ENCODE measurements around the gene DYNLT1. TPM values are rescaled to one million over a fixed set of nuclear protein-coding genes. Genes with fewer than 3 reads are reported as not detected.

DYNLT1 gene
- 100 to 1,000 TPM in 6 of 9 donors, 10 to 100 TPM in 3; 72.4 to 159 (median 125) TPM for total RNA-seq
- polyA plus RNA-seq = 100 to 1,000 TPM; 107 to 264 (median 128) TPM
- long read RNA-seq, donor 1, transcript DYNLT1-203 (5 exons, 726 nt) = major isoform, 128 of 157 reads
- long read RNA-seq, donor 1, partial matches to known transcripts = 27 of 157 reads
- long read RNA-seq, donor 1, other reads (novel, unspliced or antisense) = 0 of 157 reads
- long read RNA-seq, donor 2, transcript DYNLT1-203 (5 exons, 726 nt) = major isoform, 80 of 100 reads
- long read RNA-seq, donor 2, partial matches to known transcripts = 17 of 100 reads
- long read RNA-seq, donor 2, other reads (novel, unspliced or antisense) = 0 of 100 reads
- long read RNA-seq, donor 3, transcript DYNLT1-203 (5 exons, 726 nt) = major isoform, 114 of 139 reads
- long read RNA-seq, donor 3, partial matches to known transcripts = 25 of 139 reads
- long read RNA-seq, donor 3, other reads (novel, unspliced or antisense) = 0 of 139 reads
- long read RNA-seq, donor 4, transcript DYNLT1-203 (5 exons, 726 nt) = major isoform, 76 of 80 reads
- long read RNA-seq, donor 4, partial matches to known transcripts = 3 of 80 reads
- long read RNA-seq, donor 4, other reads (novel, unspliced or antisense) = 0 of 80 reads
- long read RNA-seq, donor 5, transcript DYNLT1-203 (5 exons, 726 nt) = major isoform, 120 of 128 reads
- long read RNA-seq, donor 5, partial matches to known transcripts = 3 of 128 reads
- long read RNA-seq, donor 5, other reads (novel, unspliced or antisense) = 2 of 128 reads
- long read RNA-seq, donor 6, transcript DYNLT1-203 (5 exons, 726 nt) = major isoform, 80 of 87 reads
- long read RNA-seq, donor 6, partial matches to known transcripts = 3 of 87 reads
- long read RNA-seq, donor 6, other reads (novel, unspliced or antisense) = 4 of 87 reads
- long read RNA-seq, donor 7, transcript DYNLT1-203 (5 exons, 726 nt) = major isoform, 60 of 66 reads
- long read RNA-seq, donor 7, partial matches to known transcripts = 6 of 66 reads
- long read RNA-seq, donor 7, other reads (novel, unspliced or antisense) = 0 of 66 reads
- long read RNA-seq, donor 8, transcript DYNLT1-203 (5 exons, 726 nt) = major isoform, 114 of 138 reads
- long read RNA-seq, donor 8, partial matches to known transcripts = 17 of 138 reads
- long read RNA-seq, donor 8, other reads (novel, unspliced or antisense) = 5 of 138 reads
- long read RNA-seq, donor 9, transcript DYNLT1-203 (5 exons, 726 nt) = major isoform, 69 of 88 reads
- long read RNA-seq, donor 9, partial matches to known transcripts = 14 of 88 reads
- long read RNA-seq, donor 9, other reads (novel, unspliced or antisense) = 5 of 88 reads
- long read RNA-seq, donor 10, transcript DYNLT1-203 (5 exons, 726 nt) = major isoform, 40 of 41 reads
- long read RNA-seq, donor 10, partial matches to known transcripts = 0 of 41 reads
- long read RNA-seq, donor 10, other reads (novel, unspliced or antisense) = 0 of 41 reads

DNA sequence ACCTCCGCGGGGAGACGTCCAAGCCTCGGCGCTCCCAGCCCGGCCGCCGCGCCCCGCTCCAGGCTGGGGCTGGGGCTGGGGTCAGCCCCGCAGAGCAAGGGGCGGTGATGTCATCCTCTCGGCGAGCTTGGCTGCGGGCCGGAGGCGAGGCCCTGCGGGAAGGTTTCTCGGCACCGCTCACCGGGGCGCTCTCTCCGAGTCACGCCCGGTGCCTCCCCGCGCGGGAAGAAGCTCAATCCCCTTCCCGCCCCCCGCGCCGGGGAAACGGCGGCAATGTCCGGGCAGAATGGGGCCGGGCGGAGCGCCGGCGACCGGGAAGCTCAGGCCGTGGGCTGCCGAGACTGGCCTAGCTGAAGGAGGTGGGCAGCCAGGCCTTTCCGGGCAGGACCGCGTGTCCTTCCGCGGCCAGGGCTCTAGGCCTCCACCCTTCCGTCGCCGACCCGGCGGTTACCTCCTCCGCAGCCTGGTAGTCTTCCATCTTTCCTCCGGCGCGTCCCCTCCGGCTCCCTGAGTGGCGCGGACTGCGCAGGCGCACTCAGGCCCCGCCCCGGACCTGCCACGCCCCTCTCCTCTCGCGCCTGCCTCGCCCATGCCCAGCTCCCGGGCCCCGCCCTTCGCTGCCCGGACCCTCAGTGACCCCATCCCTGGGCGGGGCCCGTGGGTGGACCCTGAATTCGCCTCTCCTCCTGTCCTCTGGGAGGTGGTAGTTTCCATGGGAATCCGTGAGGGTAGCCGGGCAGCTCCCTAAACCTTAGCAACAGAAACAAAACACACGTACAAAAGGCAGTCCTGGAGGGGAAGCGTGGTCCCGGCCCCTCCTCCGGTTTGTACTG is at the start of gene DYNLT1:
TSS of gene DYNLT1 (minus strand) at position 513 of the 833 bp plus-strand sequence. CDS start at position 478, 35 bp downstream.
- no peak for TF ChIP-seq CTCF (IDR thresholded peaks at IDR 0.05)
- peak; percentile 93 to 97 for TF ChIP-seq POLR2A (IDR thresholded peaks at IDR 0.05)
- no peaks in the 10 kb centered on the region for H3K27me3 ChIP-seq
- H3K4me3 ChIP-seq = peak within 1 kb of the TSS in 3 of 4 donors; percentile 81 to 96 (median 87)
- WGBS, 4 donors = 0% methylated on average over 5 to 81 of the region's 81 CpGs
- peak within 1 kb of the TSS; percentile 88 to 98 (median 96) for H3K27ac ChIP-seq
- intact Hi-C loops (cut with DNase I) = no loop called here
- H3K4me1 ChIP-seq (replicated peaks in 1 of 2) = peaks cover 5 to 29% of the 10 kb centered on the region in 2 donors
- no peaks in the 10 kb centered on the region for H3K9me3 ChIP-seq (replicated peaks in 1 of 3)
- no peaks in the 10 kb centered on the region for H3K36me3 ChIP-seq (replicated peaks in 1 of 2)
- DNase-seq = peak; percentile 88 to 96 (median 92)

DNA sequence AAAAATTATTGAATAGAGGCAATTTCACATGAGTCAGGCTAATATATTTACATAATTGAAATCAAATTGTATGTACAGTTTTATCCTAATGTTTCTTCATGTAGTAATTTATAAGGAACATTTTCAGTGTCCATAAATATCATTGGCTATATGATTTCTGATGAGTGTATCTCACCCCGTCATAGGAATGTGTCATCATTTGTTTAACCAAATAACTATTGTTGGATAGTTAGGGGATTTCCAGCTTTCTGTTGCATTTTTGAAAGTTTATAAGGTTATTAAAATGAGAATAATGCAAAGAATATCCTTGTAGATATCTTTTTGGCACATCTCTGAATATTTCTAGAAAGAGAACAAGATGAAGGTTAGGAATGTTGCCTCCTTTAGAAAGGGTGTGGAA is 44.3 kb upstream of the DYNLT1 start:
- H3K27ac ChIP-seq = no peak overlapping the region
- 81 to 86% (median 84%) methylated on average over 1 of the region's 1 CpG for WGBS, 4 donors
- intact Hi-C loops (cut with DNase I) = loop anchor here in 1 of 2 donors (10.0 kb wide), 1 partner anchor 464 kb away; no protein-coding TSS in a partner anchor
- H3K27me3 ChIP-seq = no peaks in the 10 kb centered on the region
- no peak overlapping the region for H3K4me3 ChIP-seq
- H3K36me3 ChIP-seq (replicated peaks in 1 of 2) = no peaks in the 10 kb centered on the region
- H3K9me3 ChIP-seq (replicated peaks in 1 of 3) = no peaks in the 10 kb centered on the region
- H3K4me1 ChIP-seq (replicated peaks in 1 of 2) = no peaks in the 10 kb centered on the region
- DNase-seq = no peak
- TF ChIP-seq POLR2A (IDR thresholded peaks at IDR 0.05) = no peak
- TF ChIP-seq CTCF (IDR thresholded peaks at IDR 0.05) = no peak

DNA sequence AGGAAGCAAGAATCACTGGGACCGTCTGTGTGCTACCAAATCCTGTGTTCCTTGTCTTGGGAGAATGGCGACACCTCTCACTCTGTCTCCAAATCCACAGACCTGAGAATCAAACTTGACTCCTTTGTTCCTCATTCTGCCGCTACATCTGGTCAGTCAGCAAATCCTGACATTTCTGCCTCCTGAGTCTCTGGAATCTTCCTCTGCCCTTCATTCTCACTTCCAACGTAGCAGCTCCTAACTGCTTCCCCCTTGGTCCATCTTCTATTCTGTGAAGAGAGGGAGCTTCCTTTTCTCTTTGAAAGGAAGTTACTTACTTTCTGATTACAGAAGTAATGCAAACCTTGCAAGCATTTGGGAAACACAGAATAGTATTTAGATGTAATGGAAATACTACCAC is 43.0 kb upstream of the DYNLT1 start:
- 74 to 79% (median 75%) methylated on average over 4 of the region's 4 CpGs for WGBS, 4 donors
- Histone ChIP-seq H3K27me3 (no peaks in the 10 kb centered on the region), H3K9me3 (replicated peaks in 1 of 3) (no peaks in the 10 kb centered on the region), H3K4me3 (no peak overlapping the region), H3K27ac (no peak overlapping the region), H3K4me1 (replicated peaks in 1 of 2) (no peaks in the 10 kb centered on the region), H3K36me3 (replicated peaks in 1 of 2) (no peaks in the 10 kb centered on the region)
- no peak for TF ChIP-seq POLR2A (IDR thresholded peaks at IDR 0.05)
- TF ChIP-seq CTCF (IDR thresholded peaks at IDR 0.05) = no peak
- intact Hi-C loops (cut with DNase I) = loop anchor here in 1 of 2 donors (10.0 kb wide), 1 partner anchor 463 kb away; no protein-coding TSS in a partner anchor
- peak in 2 of 7 donors; percentile 4 to 27 for DNase-seq

All from adrenal gland (tissue), 19 donors.